22Rv1 (cell line): ENCODE data around the gene TMEM158.

ENCODE experiments used
- ZFX ChIP-seq: fragments of 450-650 bp; IDR thresholded peaks from 2 replicates; pipeline ENCODE4 v1.6.1; 2017; ENCODE audit warnings: antibody characterized with exemption, borderline replicate concordance
- TF ChIP-seq, protein P1 (sequence below): fragments of 450-650 bp; IDR thresholded peaks from 2 replicates; pipeline ENCODE4 v1.5.1; 2017; ENCODE audit warnings: mild to moderate bottlenecking

- TF ChIP-seq, protein P1, sequence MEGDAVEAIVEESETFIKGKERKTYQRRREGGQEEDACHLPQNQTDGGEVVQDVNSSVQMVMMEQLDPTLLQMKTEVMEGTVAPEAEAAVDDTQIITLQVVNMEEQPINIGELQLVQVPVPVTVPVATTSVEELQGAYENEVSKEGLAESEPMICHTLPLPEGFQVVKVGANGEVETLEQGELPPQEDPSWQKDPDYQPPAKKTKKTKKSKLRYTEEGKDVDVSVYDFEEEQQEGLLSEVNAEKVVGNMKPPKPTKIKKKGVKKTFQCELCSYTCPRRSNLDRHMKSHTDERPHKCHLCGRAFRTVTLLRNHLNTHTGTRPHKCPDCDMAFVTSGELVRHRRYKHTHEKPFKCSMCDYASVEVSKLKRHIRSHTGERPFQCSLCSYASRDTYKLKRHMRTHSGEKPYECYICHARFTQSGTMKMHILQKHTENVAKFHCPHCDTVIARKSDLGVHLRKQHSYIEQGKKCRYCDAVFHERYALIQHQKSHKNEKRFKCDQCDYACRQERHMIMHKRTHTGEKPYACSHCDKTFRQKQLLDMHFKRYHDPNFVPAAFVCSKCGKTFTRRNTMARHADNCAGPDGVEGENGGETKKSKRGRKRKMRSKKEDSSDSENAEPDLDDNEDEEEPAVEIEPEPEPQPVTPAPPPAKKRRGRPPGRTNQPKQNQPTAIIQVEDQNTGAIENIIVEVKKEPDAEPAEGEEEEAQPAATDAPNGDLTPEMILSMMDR = no peak
- TF ChIP-seq ZFX = no peak
These were observed 16.6 kb downstream of the TMEM158 start for GRCh38 chr3:45209526-45209925.
